OCI-LY7 (cell line): ENCODE measurements around the gene CRY2. TPM values are rescaled to one million over a fixed set of nuclear protein-coding genes. Genes with fewer than 3 reads are reported as not detected.

ENCODE experiments used
- BruUV-seq: library from RNA; stranded (reverse); fragments of 400-500 nt; replicated peaks from 2 replicates; lab custom pipeline; 2021; lab: Mats Ljungman, UMichigan
- CTCF ChIA-PET: fragments of 300-600 bp; sonication (Branson Sonifier 250); formaldehyde crosslinking; loops from one replicate; lab custom pipeline; 2022; ENCODE audit warnings: antibody characterized with exemption; ENCODE audit not compliant: unreplicated experiment; lab: Charles Lee
- POLR2A ChIA-PET: fragments of 300-600 bp; sonication (Branson Sonifier 250); formaldehyde crosslinking; loops from one replicate; lab custom pipeline; 2022; ENCODE audit warnings: antibody characterized with exemption; lab: Charles Lee
- DNase-seq: peaks from one replicate; pipeline ENCODE4 v3.0.0-alpha.2; 2015; ENCODE audit warnings: low spot score
- H2AFZ ChIP-seq: fragments of 200-600 bp; sonication (generic), shearing (Covaris generic); 2 replicates; pipeline ENCODE4 v1.6.1; 2014; ENCODE audit warnings: mild to moderate bottlenecking, antibody characterized with exemption, low read length, moderate library complexity
- H3K27ac ChIP-seq: fragments of 200-600 bp; sonication (generic); 2 replicates; pipeline ENCODE4 v1.5.1; 2014; ENCODE audit warnings: mixed run types, low read depth, mild to moderate bottlenecking, moderate library complexity, low read length, inconsistent platforms; ENCODE audit not compliant: poor library complexity, severe bottlenecking
- H3K36me3 ChIP-seq: fragments of 200-600 bp; sonication (generic); 2 replicates; pipeline ENCODE4 v1.6.1; 2014; ENCODE audit warnings: mild to moderate bottlenecking, antibody characterized with exemption, low read length, moderate library complexity, mixed read lengths; ENCODE audit not compliant: insufficient read depth
- H3K4me1 ChIP-seq: fragments of 200-600 bp; sonication (generic); 2 replicates; pipeline ENCODE4 v1.5.1; 2014; ENCODE audit warnings: mild to moderate bottlenecking, low read length; ENCODE audit not compliant: insufficient read depth, poor library complexity, severe bottlenecking
- H3K4me2 ChIP-seq: fragments of 200-600 bp; sonication (generic); 2 replicates; pipeline ENCODE4 v1.6.1; 2014; ENCODE audit warnings: mild to moderate bottlenecking, low read length
- H3K4me3 ChIP-seq: fragments of 200-600 bp; sonication (generic); 2 replicates; pipeline ENCODE4 v1.5.1; 2014; ENCODE audit warnings: mild to moderate bottlenecking, low read depth, low read length; ENCODE audit not compliant: poor library complexity, severe bottlenecking
- H3K79me2 ChIP-seq: fragments of 200-600 bp; sonication (generic); 2 replicates; pipeline ENCODE4 v1.6.1; 2016; ENCODE audit warnings: low read depth, mild to moderate bottlenecking, low read length, moderate library complexity, mixed read lengths; ENCODE audit not compliant: insufficient read depth
- H3K9me2 ChIP-seq: fragments of 200-600 bp; sonication (generic); 2 replicates; pipeline ENCODE4 v1.6.1; 2016; ENCODE audit warnings: mild to moderate bottlenecking, low read length, mixed read lengths; ENCODE audit not compliant: insufficient read depth
- H3K9me3 ChIP-seq: fragments of 200-600 bp; sonication (generic); 2 replicates; pipeline ENCODE4 v1.6.1; 2014; ENCODE audit warnings: mild to moderate bottlenecking, mixed run types, low read length, mixed read lengths
- H4K20me1 ChIP-seq: fragments of 200-600 bp; sonication (generic); 2 replicates; pipeline ENCODE4 v1.6.1; 2014; ENCODE audit warnings: mild to moderate bottlenecking, antibody characterized with exemption, low read length, moderate library complexity, mixed read lengths; ENCODE audit not compliant: insufficient read depth
- EZH2phosphoT487 ChIP-seq: fragments of 200-600 bp; sonication (generic); IDR thresholded peaks from 2 replicates; pipeline ENCODE4 v1.6.1; 2018; ENCODE audit warnings: low read depth, borderline replicate concordance, mild to moderate bottlenecking, mixed run types, antibody characterized with exemption, low read length, moderate library complexity, mixed read lengths
- intact Hi-C: fragments of 100-400 bp; cut with micrococcal nuclease; formaldehyde crosslinking; loops from one replicate; pipeline ENCODE4 v1.10.0; 2022; ENCODE audit not compliant: unreplicated experiment
- total RNA-seq, 2 experiments: library from RNA; depleted of rRNA in 1 of 2; stranded (reverse); fragments of >200 nt in 1 of 2; shearing (Covaris generic) in 1 of 2; gene quantifications; 2 replicates each; pipeline ENCODE4 v1.2.3, GENCODE V29; 2014 to 2022
- TF ChIP-seq, protein P1 (sequence below): fragments of 200-600 bp; sonication (generic); conservative IDR thresholded peaks from 2 replicates; pipeline ENCODE4 v1.5.1; 2014; ENCODE audit warnings: mild to moderate bottlenecking, antibody characterized with exemption, low read length, moderate library complexity, mixed read lengths

The CRY2 gene
- total RNA-seq, 2 experiments from 2014 or later, result 19.2 to 24.6 TPM

DNA sequence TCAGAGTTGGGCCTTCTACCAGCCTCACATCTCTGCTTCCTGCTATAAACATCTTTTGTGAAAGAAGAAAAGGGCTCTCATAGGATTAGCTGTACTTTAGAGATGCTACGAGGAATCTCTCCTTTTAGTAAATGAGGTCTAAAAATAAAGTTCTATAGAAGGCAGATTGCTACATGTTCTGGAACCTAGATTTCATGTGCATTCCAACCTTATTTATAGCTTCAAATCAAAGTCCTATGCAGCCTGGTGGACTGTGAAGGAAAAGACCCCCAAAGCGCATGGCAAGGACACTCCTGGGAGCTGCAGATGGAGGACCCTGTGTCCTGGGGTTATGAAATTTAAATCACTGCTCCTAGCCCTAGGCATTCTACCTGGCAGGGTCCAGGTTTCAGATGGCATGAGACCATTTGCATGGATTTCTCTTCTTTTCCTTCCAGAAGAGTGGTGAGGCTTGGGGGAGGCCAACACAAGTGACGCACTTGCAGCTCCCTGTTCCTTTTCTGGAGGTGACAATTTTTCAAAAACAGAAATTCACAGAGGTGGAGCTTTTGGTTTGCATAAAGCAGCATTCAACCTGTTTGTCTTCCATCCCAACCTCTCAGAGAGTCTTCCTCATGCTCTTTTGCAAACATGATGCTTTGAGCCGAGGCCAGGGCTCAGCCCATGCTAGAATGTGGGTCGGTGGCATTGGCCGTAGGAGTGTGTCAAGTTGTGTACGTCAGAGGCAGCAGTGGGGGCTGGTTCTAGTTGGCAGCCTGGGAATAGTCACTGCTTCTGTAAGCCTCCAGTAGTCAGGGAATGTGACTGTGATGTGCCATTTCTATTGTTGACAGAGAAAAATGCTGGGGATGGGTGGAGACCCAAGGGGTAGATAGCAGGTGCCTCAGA is 6.3 kb downstream of the CRY2 start:
- Histone ChIP-seq H3K9me3 (no peaks in the 10 kb centered on the region), H3K9me2 (no peaks in the 10 kb centered on the region), H3K4me2 (peak overlapping the region; percentile 70), H4K20me1 (peaks cover 28% of the 10 kb centered on the region), H3K36me3 (peaks cover 25% of the 10 kb centered on the region), H3K4me1 (peaks cover 38% of the 10 kb centered on the region), H3K27ac (peak overlapping the region; percentile 27), H3K79me2 (peaks cover 58% of the 10 kb centered on the region), H3K4me3 (no peak overlapping the region), H2AFZ (no peak overlapping the region)
- CTCF ChIA-PET, result no interaction called here
- BruUV-seq, result no TSS peak
- no peak for DNase-seq
- intact Hi-C loops, result no loop called here
- TF ChIP-seq, protein P1, sequence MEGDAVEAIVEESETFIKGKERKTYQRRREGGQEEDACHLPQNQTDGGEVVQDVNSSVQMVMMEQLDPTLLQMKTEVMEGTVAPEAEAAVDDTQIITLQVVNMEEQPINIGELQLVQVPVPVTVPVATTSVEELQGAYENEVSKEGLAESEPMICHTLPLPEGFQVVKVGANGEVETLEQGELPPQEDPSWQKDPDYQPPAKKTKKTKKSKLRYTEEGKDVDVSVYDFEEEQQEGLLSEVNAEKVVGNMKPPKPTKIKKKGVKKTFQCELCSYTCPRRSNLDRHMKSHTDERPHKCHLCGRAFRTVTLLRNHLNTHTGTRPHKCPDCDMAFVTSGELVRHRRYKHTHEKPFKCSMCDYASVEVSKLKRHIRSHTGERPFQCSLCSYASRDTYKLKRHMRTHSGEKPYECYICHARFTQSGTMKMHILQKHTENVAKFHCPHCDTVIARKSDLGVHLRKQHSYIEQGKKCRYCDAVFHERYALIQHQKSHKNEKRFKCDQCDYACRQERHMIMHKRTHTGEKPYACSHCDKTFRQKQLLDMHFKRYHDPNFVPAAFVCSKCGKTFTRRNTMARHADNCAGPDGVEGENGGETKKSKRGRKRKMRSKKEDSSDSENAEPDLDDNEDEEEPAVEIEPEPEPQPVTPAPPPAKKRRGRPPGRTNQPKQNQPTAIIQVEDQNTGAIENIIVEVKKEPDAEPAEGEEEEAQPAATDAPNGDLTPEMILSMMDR, result no peak
- no peak for TF ChIP-seq EZH2phosphoT487
- POLR2A ChIA-PET, result no interaction called here

DNA sequence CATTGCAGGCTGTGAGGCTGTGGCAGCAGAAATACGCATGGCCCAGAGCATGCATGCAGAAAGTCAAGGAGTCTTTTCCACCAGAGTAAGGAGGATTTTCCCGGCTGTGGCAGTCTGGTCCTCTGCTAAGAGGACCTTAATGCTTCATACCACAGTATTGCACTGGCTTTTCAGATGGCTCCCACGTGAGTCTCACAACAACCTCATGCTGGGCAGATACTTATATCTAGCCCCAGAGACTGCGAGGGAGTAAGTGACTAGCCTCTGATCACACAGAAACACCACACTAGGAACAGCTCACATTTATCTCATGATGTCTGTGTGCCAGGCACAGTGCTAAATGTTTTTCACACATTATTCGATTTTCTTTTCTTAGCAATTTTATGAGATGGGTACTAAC is 8.0 kb downstream of the CRY2 start:
- peaks cover 42% of the 10 kb centered on the region for H3K36me3 ChIP-seq
- BruUV-seq, result no TSS peak
- no peaks in the 10 kb centered on the region for H3K9me2 ChIP-seq
- no peaks in the 10 kb centered on the region for H3K9me3 ChIP-seq
- peaks cover 30% of the 10 kb centered on the region for H3K4me1 ChIP-seq
- H3K27ac ChIP-seq, result no peak overlapping the region
- no peak overlapping the region for H2AFZ ChIP-seq
- no peak overlapping the region for H3K4me3 ChIP-seq
- peaks cover 48% of the 10 kb centered on the region for H3K79me2 ChIP-seq
- ChIA-PET POLR2A (interaction anchor here (0.7 kb wide), 1 partner anchor 8 kb away, joined by 12 read pairs; no protein-coding TSS in a partner anchor), CTCF (interaction anchor here (0.6 kb wide), 1 partner anchor 9 kb away, joined by 4 read pairs; no protein-coding TSS in a partner anchor)
- DNase-seq, result no peak
- no peak overlapping the region for H3K4me2 ChIP-seq
- no peak for TF ChIP-seq EZH2phosphoT487
- TF ChIP-seq, protein P1, result no peak
- intact Hi-C loops, result no loop called here
- peaks cover 22% of the 10 kb centered on the region for H4K20me1 ChIP-seq

DNA sequence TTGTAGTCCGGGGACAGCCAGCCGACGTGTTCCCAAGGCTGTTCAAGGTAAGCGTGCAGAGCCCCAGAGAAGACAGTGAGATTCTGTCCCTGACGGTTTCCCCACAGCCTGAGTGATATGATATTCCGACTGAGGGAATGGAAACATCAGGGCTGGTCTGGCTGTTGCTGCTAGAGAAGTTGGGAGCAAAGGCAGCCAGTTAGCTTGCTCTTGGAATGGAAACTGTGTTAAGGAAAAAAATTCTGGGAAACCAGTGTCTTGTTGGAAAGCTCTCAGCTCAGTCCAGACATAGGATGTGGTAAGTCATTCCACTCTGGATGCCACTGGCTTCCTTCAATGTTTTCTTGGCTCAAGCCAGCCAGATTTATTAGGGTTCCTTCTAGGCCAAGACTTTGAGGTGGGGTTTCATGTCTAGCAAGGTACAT is 8.8 kb downstream of the CRY2 start:
- CTCF ChIA-PET, result no interaction called here
- H3K4me3 ChIP-seq, result no peak overlapping the region
- intact Hi-C loops, result no loop called here
- POLR2A ChIA-PET, result no interaction called here
- no TSS peak for BruUV-seq
- no peaks in the 10 kb centered on the region for H3K9me2 ChIP-seq
- H3K79me2 ChIP-seq, result peaks cover 41% of the 10 kb centered on the region; the same call in 1 of the 2 replicates
- no peak for TF ChIP-seq EZH2phosphoT487
- TF ChIP-seq, protein P1, result no peak
- H3K27ac ChIP-seq, result no peak overlapping the region
- H4K20me1 ChIP-seq, result peaks cover 22% of the 10 kb centered on the region
- H3K36me3 ChIP-seq, result peaks cover 49% of the 10 kb centered on the region
- H2AFZ ChIP-seq, result no peak overlapping the region
- no peak for DNase-seq
- H3K4me1 ChIP-seq, result peaks cover 27% of the 10 kb centered on the region
- H3K9me3 ChIP-seq, result no peaks in the 10 kb centered on the region
- H3K4me2 ChIP-seq, result no peak overlapping the region
